Testis (tissue), 3 donors: ENCODE results near the gene KLHL2. TPM values are rescaled to one million over a fixed set of nuclear protein-coding genes. Genes with fewer than 3 reads are reported as not detected.
A peak's percentile ranks its signal among the peaks of the same experiment; 100 is the strongest.
"Not testable (repeated sequence)": the region's sequence is repeated elsewhere in the genome, so short reads cannot be mapped to it uniquely, and the experiment has no call there.

ENCODE experiments used
- DNase-seq: peaks from one replicate; pipeline ENCODE4 v3.0.0-alpha.2; 2019
- H3K27ac ChIP-seq, 2 donors: fragments of 200-600 bp; sonication (generic); one replicate each; pipeline ENCODE4 v1.5.1; 2019
- H3K27me3 ChIP-seq: fragments of 200-600 bp; sonication (generic); one replicate; pipeline ENCODE4 v1.5.1; 2019
- H3K36me3 ChIP-seq: fragments of 200-600 bp; sonication (generic); one replicate; pipeline ENCODE4 v1.5.1; 2017; ENCODE audit warnings: low read depth; ENCODE audit errors: missing control alignments
- H3K4me1 ChIP-seq: fragments of 200-600 bp; sonication (generic); one replicate; pipeline ENCODE4 v1.5.1; 2019
- H3K4me3 ChIP-seq, 2 donors: fragments of 200-600 bp; sonication (generic); one replicate each; pipeline ENCODE4 v1.5.1; 2017 to 2019
- H3K9me3 ChIP-seq: fragments of 200-600 bp; sonication (generic); one replicate; pipeline ENCODE4 v1.5.1; 2017
- CTCF ChIP-seq, 3 experiments: fragments of 450-650 bp in 2 of 3; fragments of 200-600 bp in 1 of 3; sonication (generic) in 1 of 3; IDR thresholded peaks; one replicate each; pipeline ENCODE4 v1.5.1; 2016 to 2019; ENCODE audit warnings: antibody characterized with exemption in 3 of 3, mild to moderate bottlenecking in 2 of 3, moderate library complexity in 1 of 3
- POLR2A ChIP-seq: fragments of 450-650 bp; IDR thresholded peaks from one replicate; pipeline ENCODE4 v1.6.1; 2017; ENCODE audit warnings: antibody characterized with exemption, mild to moderate bottlenecking, moderate library complexity
- WGBS, 2 donors: methylation state at CpG; one replicate each; pipeline ENCODE4 v1.1.5; 2018; 5-methylcytosine and 5-hydroxymethylcytosine counted together
- intact Hi-C: fragments of 100-400 bp; cut with DNase I; formaldehyde crosslinking; loops from one replicate; pipeline ENCODE4 v1.15.1; 2023; ENCODE audit warnings: low total_unique reads
- polyA plus RNA-seq: library from polyadenylated mRNA; stranded (reverse); fragments of 350-450 nt; fragmentation: Illumina TruSeq; extraction: RNeasy Lipid Tissue Mini Kit (QIAGEN cat#74804); gene quantifications from one replicate; pipeline ENCODE4 v1.2.3, GENCODE V29; 2014; ENCODE audit warnings: low read depth, low replicate concordance; ENCODE audit not compliant: insufficient read depth
- total RNA-seq, 2 donors: library from RNA; depleted of rRNA; stranded (reverse); fragments of >200 nt; gene quantifications; one replicate each; pipeline ENCODE4 v1.2.3, GENCODE V29; 2016

The KLHL2 gene
- total and polyA plus RNA-seq, 3 donors from 2014 or later = 14.7 to 26.7 (median 20.9) TPM

- not testable (repeated sequence) for H3K4me3 ChIP-seq, H3K4me1 ChIP-seq
- 75 to 80% methylated on average over 6 of the region's 6 CpGs for WGBS, 2 donors
Measured at GRCh38 chr4:165213991-165214709, 6.8 kb downstream of the KLHL2 start.

DNA sequence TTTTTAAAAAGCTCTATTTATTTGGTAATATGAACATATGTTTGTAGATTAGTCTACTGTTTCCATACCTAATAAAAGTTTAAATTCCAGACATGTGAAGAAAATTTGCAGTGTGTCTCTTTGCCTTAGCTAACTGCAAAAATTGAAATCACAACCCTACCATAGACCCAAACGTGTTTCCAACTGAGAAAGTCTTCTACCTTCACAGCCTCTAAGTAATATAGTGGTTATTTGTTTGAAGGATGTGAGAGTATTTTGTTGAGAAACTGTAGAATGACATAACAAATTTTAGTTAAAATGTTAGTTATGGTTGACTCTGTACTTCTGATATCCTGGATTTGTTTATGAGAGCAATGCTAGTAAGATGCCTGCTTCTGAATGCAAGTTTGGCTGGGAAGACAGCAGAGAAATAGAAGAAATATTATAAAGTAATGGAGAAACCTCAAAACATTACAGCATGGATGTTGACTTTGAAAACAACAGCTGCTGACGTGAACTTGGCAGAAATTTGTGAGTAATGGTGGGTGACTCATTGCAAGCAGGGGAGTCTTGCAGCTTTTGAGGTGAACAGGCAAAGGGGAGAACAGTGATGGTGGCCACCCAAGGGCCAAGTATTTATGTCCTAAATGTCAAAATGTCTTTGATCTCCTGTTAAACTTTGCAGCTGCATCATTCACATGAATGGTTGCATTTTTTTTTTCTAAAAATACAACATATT, 7.8 kb downstream of the KLHL2 start:
- H3K27ac ChIP-seq, H3K4me1 ChIP-seq, H3K27me3 ChIP-seq, intact Hi-C loops, H3K9me3 ChIP-seq, H3K36me3 ChIP-seq, H3K4me3 ChIP-seq, DNase-seq: not testable (repeated sequence)
- WGBS, 2 donors = 60 to 62% methylated on average over 2 of the region's 2 CpGs

More at GRCh38 chr4:165213991-165214709, 6.8 kb downstream of the KLHL2 start:
- H3K27me3 ChIP-seq, H3K9me3 ChIP-seq, H3K36me3 ChIP-seq, intact Hi-C loops, H3K27ac ChIP-seq, DNase-seq: not testable (repeated sequence)

DNA sequence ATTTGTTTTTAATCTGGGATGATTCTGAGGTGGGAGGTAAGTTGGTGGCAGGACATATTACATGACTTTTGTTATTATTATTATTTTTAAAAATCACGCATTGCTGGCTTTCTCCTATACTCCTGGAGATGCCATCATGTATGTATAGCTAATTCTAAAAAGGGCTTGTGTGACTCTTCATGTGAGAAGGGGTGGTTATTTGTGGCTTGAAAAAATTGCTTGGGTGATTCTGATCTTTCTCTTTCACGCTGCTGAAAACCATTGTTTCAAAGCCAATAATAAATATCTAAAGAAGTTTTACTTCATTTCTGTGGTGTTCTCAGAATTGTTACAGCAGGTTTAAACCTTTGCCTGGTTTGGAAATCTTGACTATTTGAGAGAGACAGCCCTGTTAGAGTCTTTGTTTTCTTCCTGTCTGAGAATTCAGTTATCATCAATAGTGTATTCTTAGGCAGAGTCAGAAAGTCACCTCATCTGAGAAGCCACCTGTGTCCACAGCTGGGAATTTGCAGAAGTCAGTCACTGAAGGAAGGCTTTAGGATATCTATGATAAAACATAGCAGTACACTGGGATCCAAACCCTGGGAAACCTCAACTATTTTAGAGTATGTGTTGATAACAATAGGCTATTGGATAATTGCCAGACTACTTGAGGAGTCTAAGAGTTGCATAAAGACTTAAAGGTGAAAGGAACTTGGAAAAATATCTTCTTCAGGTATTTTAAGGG, 8.6 kb downstream of the KLHL2 start:
- H3K27ac ChIP-seq, H3K4me3 ChIP-seq, intact Hi-C loops, H3K36me3 ChIP-seq, DNase-seq, H3K27me3 ChIP-seq, H3K9me3 ChIP-seq, H3K4me1 ChIP-seq: not testable (repeated sequence)
- WGBS, 2 donors = 74 to 87% methylated on average over 2 of the region's 2 CpGs

GRCh38 chr4:165217325-165217724, 10.0 kb downstream of the KLHL2 start:
- TF ChIP-seq POLR2A (no peak), CTCF (IDR thresholded peaks at IDR 0.05) (no peak)
- Histone ChIP-seq H3K4me1 (no peaks in the 10 kb centered on the region), H3K36me3 (no peaks in the 10 kb centered on the region), H3K27me3 (no peaks in the 10 kb centered on the region), H3K9me3 (no peaks in the 10 kb centered on the region), H3K4me3 (no peak overlapping the region), H3K27ac (no peak overlapping the region)
- no peak for DNase-seq
- intact Hi-C loops = no loop called here
- whole genome bisulfite sequencing, 2 donors = 83 to 95% methylated on average over 3 of the region's 3 CpGs

DNA sequence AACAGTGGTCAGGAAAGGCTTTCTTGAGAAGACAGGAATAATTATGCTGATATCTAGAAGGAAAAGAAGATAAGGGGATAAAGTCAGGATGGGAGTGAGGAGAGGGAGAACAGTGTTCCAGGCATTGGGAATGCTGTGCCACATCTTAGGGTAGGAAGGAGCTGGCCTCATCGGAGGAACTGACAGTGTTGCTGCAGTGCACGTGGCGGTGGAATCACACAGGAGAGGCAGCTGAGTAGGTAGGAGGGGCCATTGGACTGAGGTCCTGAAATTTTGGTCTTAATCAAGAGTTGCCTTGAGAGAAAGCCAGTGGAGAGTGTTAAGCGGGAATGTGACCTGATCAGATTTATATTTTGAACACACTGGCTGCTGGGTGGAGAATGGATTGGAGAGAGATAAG, 13.9 kb downstream of the KLHL2 start:
- H3K36me3 ChIP-seq, H3K27ac ChIP-seq, DNase-seq, H3K4me1 ChIP-seq, H3K27me3 ChIP-seq, intact Hi-C loops, H3K9me3 ChIP-seq, H3K4me3 ChIP-seq: not testable (repeated sequence)
- 60 to 64% methylated on average over 4 of the region's 4 CpGs for WGBS, 2 donors

DNA sequence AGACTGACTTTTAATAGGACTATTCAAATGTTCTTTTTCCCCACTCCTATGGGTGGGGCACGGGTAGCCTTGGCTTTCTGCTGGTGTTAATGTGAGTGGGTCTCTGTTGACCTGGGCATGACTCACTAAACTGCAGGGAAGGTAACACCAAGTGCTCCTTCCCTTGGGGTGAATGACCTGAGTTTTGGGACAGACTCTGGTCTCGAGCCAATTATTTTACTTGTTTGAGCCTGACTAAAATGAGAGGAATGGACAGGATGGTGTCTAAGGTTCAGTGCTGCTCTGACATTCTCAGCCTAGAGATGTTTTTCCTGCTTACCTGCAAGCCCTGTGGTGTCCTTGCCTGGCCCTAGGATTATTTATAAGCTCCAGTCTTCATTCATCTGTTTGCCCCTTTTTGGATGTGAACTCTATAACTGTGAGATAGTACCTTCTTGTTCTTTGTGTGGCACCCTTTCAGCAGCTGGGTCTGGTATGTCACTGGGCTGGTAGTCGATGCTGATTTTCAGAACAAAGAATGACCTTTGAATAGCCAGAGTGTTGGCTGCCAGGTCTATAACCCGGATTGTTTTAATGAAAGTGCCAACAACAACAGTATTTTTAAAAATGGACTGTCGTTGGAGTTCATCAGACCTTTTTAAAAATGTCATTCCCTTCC, 14.8 kb downstream of the KLHL2 start:
- H3K9me3 ChIP-seq, H3K36me3 ChIP-seq, H3K4me1 ChIP-seq, DNase-seq, H3K4me3 ChIP-seq, H3K27ac ChIP-seq, H3K27me3 ChIP-seq, intact Hi-C loops: not testable (repeated sequence)
- 47 to 51% methylated on average over 5 of the region's 5 CpGs for WGBS, 2 donors

GRCh38 chr4:165222651-165222994, 15.3 kb downstream of the KLHL2 start:
- Histone ChIP-seq H3K36me3 (no peaks in the 10 kb centered on the region), H3K4me1 (no peaks in the 10 kb centered on the region), H3K27me3 (no peaks in the 10 kb centered on the region), H3K27ac (no peak overlapping the region), H3K9me3 (no peaks in the 10 kb centered on the region), H3K4me3 (no peak overlapping the region)
- 49 to 58% methylated on average over 2 of the region's 2 CpGs for WGBS, 2 donors
- intact Hi-C loops = no loop called here
- TF ChIP-seq CTCF (IDR thresholded peaks at IDR 0.05) = no peak
- no peak for TF ChIP-seq POLR2A
- no peak for DNase-seq

DNA sequence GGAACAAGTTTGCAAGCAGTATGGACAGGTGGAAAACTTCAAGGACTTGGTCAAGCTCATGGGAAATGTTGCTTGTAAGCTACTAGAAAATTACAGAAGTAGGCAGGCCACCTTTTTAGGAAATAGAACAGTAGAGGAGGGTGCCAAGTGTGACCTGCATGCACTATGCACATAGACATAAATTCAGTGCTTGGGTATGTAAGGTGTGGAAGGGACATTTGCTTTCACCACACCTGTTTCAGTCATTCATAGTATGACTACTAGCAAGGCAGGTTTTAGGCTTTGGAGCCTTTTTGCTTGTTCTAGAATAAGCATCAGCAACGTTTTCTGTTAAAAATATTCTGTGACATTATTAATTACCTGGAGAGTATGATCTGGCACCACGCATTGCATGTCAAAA, 20.0 kb downstream of the KLHL2 start:
- H3K4me1 ChIP-seq, DNase-seq, H3K9me3 ChIP-seq, H3K27ac ChIP-seq, intact Hi-C loops, H3K27me3 ChIP-seq, H3K36me3 ChIP-seq, H3K4me3 ChIP-seq: not testable (repeated sequence)
- WGBS, 2 donors = 83 to 87% methylated on average over 2 of the region's 2 CpGs

- H3K27me3 ChIP-seq, intact Hi-C loops, H3K27ac ChIP-seq, H3K4me1 ChIP-seq, H3K9me3 ChIP-seq, H3K4me3 ChIP-seq, H3K36me3 ChIP-seq: not testable (repeated sequence)
- peak; percentile 20 for DNase-seq
- 85 to 90% methylated on average over 4 of the region's 4 CpGs for whole genome bisulfite sequencing, 2 donors
Measured at GRCh38 chr4:165229490-165230200, 22.3 kb downstream of the KLHL2 start.
